HepG2 (cell line): Measurements from ENCODE around the gene C1QL4. TPM values are rescaled to one million over a fixed set of nuclear protein-coding genes. Genes with fewer than 3 reads are reported as not detected.

Experiments
- ADNP ChIP-seq: sonication (generic); formaldehyde crosslinking; IDR thresholded peaks from 2 replicates; pipeline ENCODE4 v1.4.0; 2020; ENCODE audit warnings: missing genetic modification reagents
- AHR ChIP-seq: IDR thresholded peaks from 2 replicates; pipeline ENCODE4 v1.6.1; 2018; ENCODE audit warnings: missing genetic modification reagents, missing compliant biosample characterization
- CTCF ChIP-seq: sonication (generic); formaldehyde crosslinking; IDR thresholded peaks from 2 replicates; pipeline ENCODE4 v1.5.0; 2020; ENCODE audit warnings: mild to moderate bottlenecking, missing genetic modification reagents, moderate library complexity
- FOXO1 ChIP-seq: sonication (generic); formaldehyde crosslinking; IDR thresholded peaks from 2 replicates; pipeline ENCODE4 v1.4.0; 2020; ENCODE audit warnings: missing genetic modification reagents
- HCFC1 ChIP-seq: fragments of 150-350 bp; IDR thresholded peaks from 2 replicates; pipeline ENCODE4 v1.6.1; 2014; ENCODE audit warnings: low read depth, low read length
- HNF1B ChIP-seq: sonication (generic); formaldehyde crosslinking; IDR thresholded peaks from 2 replicates; pipeline ENCODE4 v1.5.1; 2020; ENCODE audit warnings: mild to moderate bottlenecking, moderate library complexity, missing genetic modification reagents
- MATR3 ChIP-seq: sonication (generic); formaldehyde crosslinking; IDR thresholded peaks from 2 replicates; pipeline ENCODE4 v1.4.0; 2020; ENCODE audit warnings: missing genetic modification reagents
- MAZ ChIP-seq, 2 experiments: sonication (generic) in 1 of 2; formaldehyde crosslinking in 1 of 2; IDR thresholded peaks; 2 replicates each; pipeline versions ENCODE4 v1.5.0 to v1.6.1; 2012 to 2020; ENCODE audit warnings: low read depth in 2 of 2, mild to moderate bottlenecking in 2 of 2, borderline replicate concordance in 1 of 2, improper control_type of control experiment in 1 of 2, low read length in 1 of 2, missing genetic modification reagents in 1 of 2, moderate library complexity in 1 of 2
- NCOA1 ChIP-seq: sonication (generic); formaldehyde crosslinking; IDR thresholded peaks from 2 replicates; pipeline ENCODE4 v1.9.0; 2021; ENCODE audit warnings: missing genetic modification reagents
- REST ChIP-seq, 2 experiments: IDR thresholded peaks; 2 replicates each; pipeline ENCODE4 v1.6.1; 2011 to 2012; ENCODE audit warnings: low read length in 2 of 2, borderline replicate concordance in 1 of 2, low read depth in 1 of 2, mild to moderate bottlenecking in 1 of 2, moderate library complexity in 1 of 2
- SRF ChIP-seq: IDR thresholded peaks from 2 replicates; pipeline ENCODE4 v1.6.1; 2011; ENCODE audit warnings: mild to moderate bottlenecking, low read depth, low read length, moderate library complexity
- TOE1 ChIP-seq: sonication (generic); formaldehyde crosslinking; IDR thresholded peaks from 2 replicates; pipeline ENCODE4 v1.4.0; 2020; ENCODE audit warnings: mild to moderate bottlenecking, missing genetic modification reagents
- ZNF772 ChIP-seq: sonication (generic); formaldehyde crosslinking; IDR thresholded peaks from 2 replicates; pipeline ENCODE4 v1.5.0; 2020; ENCODE audit warnings: mild to moderate bottlenecking, missing genetic modification reagents
- polyA plus RNA-seq, 8 experiments: library from polyadenylated mRNA; depleted of rRNA in 3 of 8; stranded (reverse) in 7 of 8; unstranded in 1 of 8; fragments of >200 nt; fragmentation: Illumina TruSeq in 4 of 8; extraction: Trizol in 4 of 8; gene quantifications; 2 replicates each; pipeline versions ENCODE4 v1.2.1 to v1.2.3, GENCODE V29; 2011 to 2016; ENCODE audit warnings: low read depth in 4 of 8, missing spikeins in 1 of 8, mixed read lengths in 1 of 8; ENCODE audit not compliant: insufficient read depth in 1 of 8
- total RNA-seq, 5 experiments: library from RNA; depleted of rRNA; stranded (reverse); fragments of >200 nt; fragmentation: Illumina TruSeq; extraction: Trizol; gene quantifications; 2 replicates each; pipeline ENCODE4 v1.2.3, GENCODE V29; 2016; ENCODE audit warnings: low read depth in 1 of 5
- TF ChIP-seq, protein P1 (sequence below), 2 experiments: sonication (generic) in 1 of 2; formaldehyde crosslinking in 1 of 2; IDR thresholded peaks; 2 replicates each; pipeline versions ENCODE4 v1.4.0 to v1.6.1; 2016 to 2020; ENCODE audit warnings: borderline replicate concordance in 1 of 2, low read depth in 1 of 2, mild to moderate bottlenecking in 1 of 2, missing genetic modification reagents in 1 of 2

Gene C1QL4
- total and polyA plus RNA-seq, 2 of the 13 experiments (the other 11 are each of a cell fraction or from before 2014, with no cell fraction given) = 0.03 TPM; not detected in 1

GRCh38 chr12:49331380-49332222 is 5.4 kb downstream of the C1QL4 start (continued):
- TF ChIP-seq REST (IDR thresholded peaks at IDR 0.05; ENCODE audit: borderline replicate concordance in 1 of 2, low read depth in 1 of 2, low read length in 2 of 2) (no peak), MAZ (IDR thresholded peaks at IDR 0.05; ENCODE audit: borderline replicate concordance, low read depth, low read length) (no peak), MAZ (CRISPR knock-in tag; IDR thresholded peaks at IDR 0.05; ENCODE audit: low read depth) (peak; percentile 60; the same call in 1 of the 2 replicates), FOXO1 (CRISPR knock-in tag) (peak; percentile 37; the same call in 1 of the 2 replicates), NCOA1 (CRISPR knock-in tag) (no peak), CTCF (CRISPR knock-in tag) (peak; percentile 88), ADNP (CRISPR knock-in tag) (no peak), TOE1 (CRISPR knock-in tag) (no peak), SRF (peak; percentile 84), AHR (CRISPR knock-in tag) (0 out of 2 replicates have a peak, but pooled peaks have one; percentile 52), HCFC1 (no peak), MATR3 (CRISPR knock-in tag) (no peak), HNF1B (CRISPR knock-in tag) (no peak), ZNF772 (CRISPR knock-in tag) (0 out of 2 replicates have a peak, but pooled peaks have one; percentile 15)
- TF ChIP-seq, protein P1, sequence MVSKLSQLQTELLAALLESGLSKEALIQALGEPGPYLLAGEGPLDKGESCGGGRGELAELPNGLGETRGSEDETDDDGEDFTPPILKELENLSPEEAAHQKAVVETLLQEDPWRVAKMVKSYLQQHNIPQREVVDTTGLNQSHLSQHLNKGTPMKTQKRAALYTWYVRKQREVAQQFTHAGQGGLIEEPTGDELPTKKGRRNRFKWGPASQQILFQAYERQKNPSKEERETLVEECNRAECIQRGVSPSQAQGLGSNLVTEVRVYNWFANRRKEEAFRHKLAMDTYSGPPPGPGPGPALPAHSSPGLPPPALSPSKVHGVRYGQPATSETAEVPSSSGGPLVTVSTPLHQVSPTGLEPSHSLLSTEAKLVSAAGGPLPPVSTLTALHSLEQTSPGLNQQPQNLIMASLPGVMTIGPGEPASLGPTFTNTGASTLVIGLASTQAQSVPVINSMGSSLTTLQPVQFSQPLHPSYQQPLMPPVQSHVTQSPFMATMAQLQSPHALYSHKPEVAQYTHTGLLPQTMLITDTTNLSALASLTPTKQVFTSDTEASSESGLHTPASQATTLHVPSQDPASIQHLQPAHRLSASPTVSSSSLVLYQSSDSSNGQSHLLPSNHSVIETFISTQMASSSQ (IDR thresholded peaks at IDR 0.05; ENCODE audit: low read depth) = 0 out of 2 replicates have a peak, but pooled peaks have one; percentile 21
- TF ChIP-seq, protein P1 (CRISPR knock-in tag; IDR thresholded peaks at IDR 0.05; ENCODE audit: borderline replicate concordance) = no peak
